ENCODE measurements around the gene MIF4GD.
"Not testable (repeated sequence)": the region's sequence is repeated elsewhere in the genome, so short reads cannot be mapped to it uniquely, and the experiment has no call there.

MIF4GD gene

GRCh38 chr17:75288770-75289114 is 17.7 kb upstream of the MIF4GD start:
- DNase-seq (ENCODE audit: low spot score): no peak

- DNase-seq (ENCODE audit: low spot score): no peak
These were observed 17.3 kb upstream of the MIF4GD start for GRCh38 chr17:75288359-75288758.

- no peak for DNase-seq (ENCODE audit: low spot score)
These were observed 16.2 kb upstream of the MIF4GD start for GRCh38 chr17:75287221-75287620.

GRCh38 chr17:75285123-75285522 is 14.1 kb upstream of the MIF4GD start:
- no peak for DNase-seq (ENCODE audit: low spot score)

GRCh38 chr17:75280189-75280588 is 9.2 kb upstream of the MIF4GD start:
- DNase-seq (ENCODE audit: low spot score): not testable (repeated sequence)

- DNase-seq (ENCODE audit: low spot score): no peak
These were observed 6.6 kb upstream of the MIF4GD start for GRCh38 chr17:75277664-75278071.

- DNase-seq (ENCODE audit: low spot score): no peak
These were observed 3.1 kb upstream of the MIF4GD start for GRCh38 chr17:75273977-75274708.

GRCh38 chr17:75272848-75273184 is 1.8 kb upstream of the MIF4GD start:
- no peak for DNase-seq (ENCODE audit: low spot score)

- no peak for DNase-seq (ENCODE audit: low spot score)
These were observed 1.2 kb upstream of the MIF4GD start for GRCh38 chr17:75271955-75272847.

- peak; percentile 82 for DNase-seq (ENCODE audit: low spot score)
These were observed 363 bp upstream of the MIF4GD start for GRCh38 chr17:75271233-75271954.

GRCh38 chr17:75270218-75270965 is 639 bp downstream of the MIF4GD start:
- peak; percentile 26 for DNase-seq (ENCODE audit: low spot score)

GRCh38 chr17:75269844-75270217 is 1.2 kb downstream of the MIF4GD start:
- no peak for DNase-seq (ENCODE audit: low spot score)

GRCh38 chr17:75267411-75268232 is 3.4 kb downstream of the MIF4GD start:
- no peak for DNase-seq (ENCODE audit: low spot score)

GRCh38 chr17:75267153-75267410 is 3.9 kb downstream of the MIF4GD start:
- no peak for DNase-seq (ENCODE audit: low spot score)

GRCh38 chr17:75266316-75267152 is 4.5 kb downstream of the MIF4GD start:
- no peak for DNase-seq (ENCODE audit: low spot score)

GRCh38 chr17:75265614-75266315 is 5.3 kb downstream of the MIF4GD start:
- DNase-seq (ENCODE audit: low spot score): no peak

- no peak for DNase-seq (ENCODE audit: low spot score)
These were observed 8.0 kb downstream of the MIF4GD start for GRCh38 chr17:75263055-75263454.

GRCh38 chr17:75262112-75262606 is 8.9 kb downstream of the MIF4GD start:
- DNase-seq (ENCODE audit: low spot score): no peak

GRCh38 chr17:75261336-75262111 is 9.5 kb downstream of the MIF4GD start, which contains the start of the genes GGA3 and MRPS7:
TSS of gene GGA3 (minus strand) at chr17:75261606. CDS start at chr17:75261587, 19 bp downstream.
TSS of gene MRPS7 (plus strand) at chr17:75261879. CDS start at chr17:75261901, 22 bp downstream.
- peak; percentile 97 for DNase-seq (ENCODE audit: low spot score)
